Stomach (tissue), 4 donors: ENCODE results near the gene POLR2C.

Experiments used
- EP300 ChIP-seq: sonication (generic); formaldehyde crosslinking; IDR thresholded peaks from one replicate; pipeline ENCODE4 v1.6.1; 2017; ENCODE audit warnings: antibody characterized with exemption
- POLR2A ChIP-seq, 4 donors: fragments of 450-650 bp; IDR thresholded peaks; one replicate each; pipeline ENCODE4 v1.6.1; 2016; ENCODE audit warnings: antibody characterized with exemption in 4 of 4, control low read depth in 2 of 4, mild to moderate bottlenecking in 1 of 4, moderate library complexity in 1 of 4
- POLR2AphosphoS5 ChIP-seq, 3 donors: sonication (generic); formaldehyde crosslinking; IDR thresholded peaks; one replicate each; pipeline ENCODE4 v1.6.1; 2016; ENCODE audit warnings: antibody characterized with exemption in 3 of 3
- TF ChIP-seq, protein P1 (sequence below), 7 experiments: fragments of 450-650 bp in 4 of 7; fragments of 200-600 bp in 3 of 7; sonication (generic) in 3 of 7; IDR thresholded peaks; one replicate each; pipeline ENCODE4 v1.5.1; 2016 to 2019; ENCODE audit warnings: antibody characterized with exemption in 7 of 7, control low read depth in 2 of 7, mild to moderate bottlenecking in 1 of 7

DNA sequence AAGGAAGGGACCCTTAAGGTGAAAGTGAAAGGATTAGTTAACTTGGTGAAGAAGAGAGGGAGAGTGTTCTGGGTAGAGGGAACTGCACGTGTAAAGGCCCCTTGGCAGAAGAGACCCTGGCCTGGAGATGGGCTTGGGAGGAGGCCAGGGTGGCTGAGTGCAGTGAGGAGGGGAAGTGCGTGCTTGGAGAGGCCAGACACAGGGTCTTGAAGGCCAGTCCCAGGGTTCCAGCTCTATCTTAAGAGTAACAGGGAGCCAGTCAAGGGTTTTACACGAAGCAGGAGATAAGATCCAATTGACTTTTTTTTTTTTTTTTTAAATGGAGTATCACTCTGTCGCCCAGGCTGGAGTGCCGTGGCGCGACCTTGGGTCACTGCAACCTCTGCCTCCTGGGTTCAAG lies 39.0 kb downstream of the POLR2C start:
- no peak for TF ChIP-seq EP300
- TF ChIP-seq, protein P1, sequence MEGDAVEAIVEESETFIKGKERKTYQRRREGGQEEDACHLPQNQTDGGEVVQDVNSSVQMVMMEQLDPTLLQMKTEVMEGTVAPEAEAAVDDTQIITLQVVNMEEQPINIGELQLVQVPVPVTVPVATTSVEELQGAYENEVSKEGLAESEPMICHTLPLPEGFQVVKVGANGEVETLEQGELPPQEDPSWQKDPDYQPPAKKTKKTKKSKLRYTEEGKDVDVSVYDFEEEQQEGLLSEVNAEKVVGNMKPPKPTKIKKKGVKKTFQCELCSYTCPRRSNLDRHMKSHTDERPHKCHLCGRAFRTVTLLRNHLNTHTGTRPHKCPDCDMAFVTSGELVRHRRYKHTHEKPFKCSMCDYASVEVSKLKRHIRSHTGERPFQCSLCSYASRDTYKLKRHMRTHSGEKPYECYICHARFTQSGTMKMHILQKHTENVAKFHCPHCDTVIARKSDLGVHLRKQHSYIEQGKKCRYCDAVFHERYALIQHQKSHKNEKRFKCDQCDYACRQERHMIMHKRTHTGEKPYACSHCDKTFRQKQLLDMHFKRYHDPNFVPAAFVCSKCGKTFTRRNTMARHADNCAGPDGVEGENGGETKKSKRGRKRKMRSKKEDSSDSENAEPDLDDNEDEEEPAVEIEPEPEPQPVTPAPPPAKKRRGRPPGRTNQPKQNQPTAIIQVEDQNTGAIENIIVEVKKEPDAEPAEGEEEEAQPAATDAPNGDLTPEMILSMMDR (IDR thresholded peaks at IDR 0.05): no peak
- TF ChIP-seq POLR2A (IDR thresholded peaks at IDR 0.05): no peak
- no peak for TF ChIP-seq POLR2AphosphoS5 (IDR thresholded peaks at IDR 0.05)
